ENCODE data around the gene ZNF532.

DNA sequence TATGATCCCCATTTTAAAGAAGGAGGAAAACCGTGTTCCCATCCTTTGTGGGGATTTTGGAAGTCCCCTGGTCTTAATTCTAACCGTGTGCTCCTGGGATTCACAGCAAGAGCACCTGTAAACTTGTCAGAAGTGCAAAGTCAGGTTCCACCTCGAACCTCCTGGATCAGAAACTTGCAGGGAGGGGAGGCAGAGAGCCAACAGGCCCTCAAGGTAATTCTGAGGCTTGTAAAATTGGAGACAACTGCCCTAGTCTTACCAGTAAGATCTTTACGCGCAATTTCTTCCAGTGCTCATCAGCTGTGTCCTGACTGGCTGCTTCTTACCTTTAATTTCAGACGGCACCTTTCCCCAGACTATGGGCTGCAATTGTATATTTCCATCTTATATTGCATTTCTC lies 161.7 kb downstream of the ZNF532 start:
- TF ChIP-seq CTCF (IDR thresholded peaks at IDR 0.05) (no peak), REST (IDR thresholded peaks at IDR 0.05; ENCODE audit: insufficient read depth in 1 of 2, low read depth in 2 of 2, low read length in 1 of 2) (no peak), POLR2AphosphoS5 (IDR thresholded peaks at IDR 0.05; ENCODE audit: low read depth, low read length) (no peak), SIN3A (IDR thresholded peaks at IDR 0.05; ENCODE audit: borderline replicate concordance, insufficient read depth, low read depth, low read length) (no peak), TCF7L2 (IDR thresholded peaks at IDR 0.05; ENCODE audit: low read depth, low read length) (no peak)
